NOMO-1 treated with dmso at 0.1 percent for 144 hours (cell line): Measurements from ENCODE around the gene HOXD8.

Experiments
- DNase-seq: peaks from one replicate; lab custom pipeline; 2025; ENCODE audit not compliant: unreplicated experiment; lab: John Stamatoyannopoulos, UW

The HOXD8 gene

DNA sequence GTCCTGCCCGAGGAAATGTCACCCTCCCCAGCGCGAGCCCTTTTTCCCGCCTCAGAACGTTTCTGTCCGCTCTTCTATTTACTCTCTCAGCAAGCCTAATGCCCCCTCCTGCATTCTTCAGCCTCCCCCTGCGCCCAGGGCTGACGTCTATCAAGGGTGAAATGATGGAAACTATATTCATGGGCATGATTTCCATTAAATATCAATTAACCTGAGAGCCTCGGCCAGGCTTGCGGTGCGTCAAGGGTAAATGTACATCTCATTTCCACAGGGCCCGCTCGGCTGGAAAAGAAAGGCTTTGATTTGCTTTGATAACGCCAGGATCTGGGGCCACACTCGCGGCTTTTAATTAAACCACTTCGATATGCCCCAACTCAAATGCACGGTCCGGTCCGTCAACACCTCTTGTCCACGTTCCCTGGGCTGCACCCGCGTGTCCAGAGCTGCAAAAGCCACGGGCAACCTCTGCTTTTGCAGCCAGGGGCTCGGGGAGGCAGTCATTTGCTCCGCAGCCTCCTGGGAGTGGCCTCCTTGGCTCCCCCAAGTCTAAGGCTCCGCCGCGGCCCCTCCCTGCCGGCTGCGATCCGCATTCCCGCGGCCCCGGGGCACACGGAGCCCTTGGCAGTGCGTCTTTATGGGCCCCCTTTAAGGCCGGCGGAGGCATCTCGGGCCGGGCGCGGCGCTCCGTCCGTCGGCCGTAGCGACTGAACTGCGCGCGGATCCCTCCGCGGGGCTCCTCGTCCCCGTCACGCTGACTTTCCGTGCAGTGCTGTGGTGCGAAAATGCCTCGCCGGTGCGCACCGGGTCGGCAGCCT is at the start of gene HOXD8:
Gene HOXD8, plus strand, starts transcription at position 724 of the 815 bp plus-strand sequence. CDS start 662 bp downstream, outside the sequence.
- no peak for DNase-seq

- DNase-seq, result no peak
Observed at GRCh38 chr2:176079831-176080539, 49.5 kb upstream of the HOXD8 start.

DNA sequence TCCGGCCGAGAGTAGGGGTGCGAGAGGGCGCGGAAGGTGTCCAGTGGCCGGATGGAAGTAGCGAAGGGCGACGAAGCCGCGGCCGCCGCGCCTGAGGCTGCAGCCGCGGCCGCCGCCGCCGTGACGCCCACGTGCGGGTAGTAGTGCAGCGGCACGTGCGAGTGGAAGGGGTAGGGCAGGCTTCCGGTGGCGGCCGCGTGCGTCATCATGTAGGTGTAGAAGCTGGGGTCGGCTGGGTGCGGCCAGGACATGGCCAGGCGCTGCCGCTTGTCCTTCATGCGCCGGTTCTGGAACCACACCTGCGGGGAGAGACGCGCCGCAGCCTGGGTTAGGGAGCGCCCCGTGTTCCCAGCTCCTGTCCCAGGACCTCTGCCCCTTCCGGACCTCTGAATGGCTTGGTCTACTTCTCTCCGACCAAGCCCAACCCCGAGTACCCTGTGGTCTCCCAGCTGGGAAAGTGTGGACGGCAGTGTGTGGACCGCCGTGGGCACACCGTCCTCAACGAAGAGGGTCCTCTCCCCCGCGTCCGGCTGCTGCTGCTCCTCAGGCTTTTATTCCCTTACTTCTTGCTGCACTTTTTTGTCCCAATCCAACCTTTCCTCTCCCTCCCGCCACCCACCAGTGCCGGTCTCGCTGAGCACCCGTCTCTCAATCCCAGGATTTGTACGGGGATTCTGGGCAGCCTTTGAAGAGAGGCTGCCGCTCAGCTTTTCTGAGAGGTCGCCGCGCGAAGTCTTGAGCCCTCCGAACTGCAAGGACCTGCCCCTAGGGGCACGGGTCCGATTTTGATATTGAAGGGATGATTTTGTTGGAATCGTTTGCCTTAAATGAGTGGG is 48.7 kb upstream of the HOXD8 start:
- DNase-seq, result no peak

GRCh38 chr2:176081376-176081836 is 48.1 kb upstream of the HOXD8 start:
- no peak for DNase-seq

DNA sequence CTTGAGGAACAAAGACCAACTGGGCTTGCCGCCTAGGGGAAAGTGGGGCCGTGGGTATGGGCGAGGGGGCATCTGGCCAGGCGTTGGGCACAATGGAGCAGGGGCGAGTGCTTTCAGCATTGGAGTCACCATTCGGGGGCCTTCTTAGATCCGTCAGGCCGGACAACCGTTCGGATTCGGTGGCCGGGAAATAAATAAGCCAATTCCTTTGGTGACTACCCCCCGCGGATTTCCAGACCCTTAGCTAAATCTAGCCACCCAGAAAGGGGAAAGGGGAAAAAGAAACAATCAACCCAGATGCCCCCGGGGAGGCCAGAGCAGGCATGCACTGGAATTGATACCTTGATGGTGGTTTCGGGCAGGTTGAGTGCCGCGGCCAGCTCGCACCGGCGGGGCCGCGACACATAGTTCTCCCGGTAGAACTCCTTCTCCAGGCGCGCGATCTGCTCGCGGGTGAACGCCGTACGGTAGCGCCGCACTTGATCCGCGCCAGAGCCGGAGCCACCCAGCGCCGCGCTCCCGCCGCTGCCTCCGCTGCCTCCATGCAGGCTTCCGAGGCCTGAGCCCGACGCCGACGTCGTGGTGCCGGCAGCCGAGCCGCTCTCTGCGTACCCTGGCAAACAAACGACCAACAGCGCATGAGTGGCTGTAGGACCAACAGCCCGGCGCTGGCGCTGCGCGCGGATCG is 47.5 kb upstream of the HOXD8 start:
- no peak for DNase-seq

- no peak for DNase-seq
Observed at GRCh38 chr2:176082525-176082823, 47.0 kb upstream of the HOXD8 start.

- DNase-seq, result no peak
Observed at GRCh38 chr2:176082824-176083751, 46.4 kb upstream of the HOXD8 start.

GRCh38 chr2:176083796-176084261 is 45.7 kb upstream of the HOXD8 start, which contains the start of gene EVX2:
TSS of gene EVX2 (minus strand) at chr2:176083962. CDS start at chr2:176083776, 186 bp downstream.
- DNase-seq, result no peak

GRCh38 chr2:176084611-176085119 is 44.8 kb upstream of the HOXD8 start:
- no peak for DNase-seq

DNA sequence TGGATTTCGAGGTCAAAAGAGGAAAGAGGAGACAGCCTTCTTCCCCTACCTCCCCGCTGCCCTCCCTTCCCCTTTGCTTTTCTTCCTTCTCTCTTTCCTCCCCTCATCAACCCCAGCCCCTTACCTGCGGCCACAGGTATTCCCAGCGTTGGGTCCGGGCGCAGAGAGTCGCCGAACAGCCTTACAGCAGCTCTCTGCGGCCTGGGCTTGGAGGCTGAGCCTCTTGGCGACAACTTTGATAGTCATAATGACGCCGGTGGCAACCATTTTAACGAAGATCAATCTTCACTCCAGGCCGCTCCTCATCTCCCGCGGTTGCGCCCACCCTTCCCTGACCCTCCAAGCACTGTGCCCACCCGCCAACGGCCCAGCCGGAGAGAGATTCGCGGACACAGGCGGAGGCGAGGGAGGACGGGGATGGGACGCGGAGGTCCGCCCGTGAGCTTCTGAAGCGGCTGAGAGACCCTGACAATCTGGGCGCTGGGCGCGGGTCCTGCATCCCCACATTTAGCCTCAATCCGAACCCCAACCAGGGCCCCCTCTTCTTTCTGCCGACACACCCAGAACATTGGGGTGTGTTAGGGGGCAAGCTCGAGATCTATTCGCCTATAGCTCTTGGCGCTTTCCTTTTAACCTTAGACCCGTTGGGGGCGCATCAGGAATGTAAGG is 44.3 kb upstream of the HOXD8 start:
- DNase-seq, result no peak

DNA sequence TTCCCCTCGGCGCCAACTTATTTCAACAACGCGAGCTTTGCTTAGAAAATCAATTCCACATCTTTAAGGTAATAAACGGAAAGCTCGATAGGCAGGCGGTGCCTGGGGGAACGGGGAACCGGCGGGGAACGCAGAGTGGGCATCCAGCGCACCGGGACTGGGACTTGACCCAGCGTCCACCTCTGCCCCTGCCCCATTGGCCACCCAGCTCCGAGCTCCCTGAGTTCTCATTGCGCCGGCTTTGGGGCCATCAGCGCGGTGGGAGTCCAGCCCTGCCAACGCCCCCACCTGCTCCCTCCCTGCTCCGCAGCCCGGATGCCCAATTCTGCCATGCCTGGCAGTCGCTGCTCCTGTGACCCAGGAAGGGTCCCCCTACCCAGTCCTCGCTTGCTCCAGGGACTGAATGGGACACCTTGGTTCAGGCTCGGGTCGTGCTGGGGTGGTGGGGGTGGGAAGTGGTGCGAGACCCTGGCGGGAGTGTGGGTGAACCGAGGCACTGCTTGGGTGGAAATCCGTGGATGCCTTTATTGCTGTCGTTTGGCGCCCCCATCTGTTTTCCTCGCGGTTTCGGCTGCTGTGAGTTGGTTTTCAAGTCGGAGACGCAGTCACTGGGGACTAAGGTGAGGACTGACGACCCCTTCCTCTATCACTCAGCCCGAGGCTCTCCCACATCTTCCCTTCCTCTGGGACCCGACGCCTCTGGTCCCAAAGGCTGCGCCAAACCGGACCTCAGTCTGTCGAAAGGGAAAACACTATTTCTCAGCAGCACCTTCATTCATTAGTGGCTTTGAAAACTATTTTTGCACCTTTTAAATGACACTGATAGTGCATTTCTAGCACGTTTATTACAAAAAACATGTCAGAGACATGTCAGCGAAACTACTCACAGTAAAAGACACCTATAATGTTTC is 43.4 kb upstream of the HOXD8 start:
- DNase-seq, result no peak

DNA sequence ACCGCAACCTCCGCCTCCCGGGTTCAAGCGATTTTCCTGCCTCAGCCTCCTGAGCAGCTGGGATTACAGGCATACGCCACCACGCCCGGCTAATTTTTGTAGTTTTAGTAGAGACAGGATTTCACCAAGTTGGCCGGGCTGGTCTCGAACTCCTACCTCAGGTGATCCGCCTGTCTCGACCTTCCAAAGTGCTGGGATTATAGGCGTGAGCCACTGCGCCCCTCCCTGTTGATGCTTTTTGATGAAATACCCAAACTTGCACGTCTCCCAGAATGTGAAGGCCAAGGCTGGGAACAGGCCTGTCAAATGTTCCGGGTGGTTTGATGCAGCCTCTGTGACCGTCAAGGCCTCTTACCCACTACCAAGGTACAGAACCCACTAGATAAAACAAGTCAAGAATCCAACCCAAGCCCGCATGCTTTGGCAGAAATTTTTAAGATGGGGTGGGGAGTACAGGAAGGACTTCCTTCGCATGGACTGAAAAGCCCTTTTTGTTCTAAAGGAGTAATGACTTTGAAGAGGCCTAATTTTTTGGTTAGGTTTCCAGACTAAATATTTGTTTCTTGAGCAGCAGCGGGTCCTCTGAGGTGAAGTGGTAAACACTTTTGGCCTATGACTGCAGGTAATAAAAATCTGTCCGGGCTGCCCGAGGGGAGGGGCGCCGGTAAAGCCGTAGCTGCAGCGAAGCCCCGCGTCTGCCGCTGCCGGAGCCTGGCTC is 42.0 kb upstream of the HOXD8 start:
- DNase-seq, result no peak

GRCh38 chr2:176088048-176088936 is 41.2 kb upstream of the HOXD8 start:
- peak; percentile 22 for DNase-seq

GRCh38 chr2:176088937-176089842 is 40.3 kb upstream of the HOXD8 start:
- DNase-seq, result no peak

GRCh38 chr2:176089843-176090395 is 39.6 kb upstream of the HOXD8 start:
- no peak for DNase-seq
